Peyer's patch (tissue), 4 donors: ENCODE results near the gene HEPACAM2.

Experiments
- CTCF ChIP-seq, 6 experiments: fragments of 450-650 bp in 4 of 6; fragments of 200-600 bp in 2 of 6; sonication (generic) in 1 of 6; IDR thresholded peaks; one replicate each; pipeline ENCODE4 v1.5.1; 2017 to 2019; ENCODE audit warnings: antibody characterized with exemption in 6 of 6, mild to moderate bottlenecking in 3 of 6, moderate library complexity in 1 of 6
- POLR2A ChIP-seq, 2 donors: fragments of 450-650 bp; IDR thresholded peaks; one replicate each; pipeline ENCODE4 v1.5.1; 2017; ENCODE audit warnings: antibody characterized with exemption in 2 of 2, mild to moderate bottlenecking in 2 of 2, moderate library complexity in 2 of 2

- no peak for TF ChIP-seq CTCF (IDR thresholded peaks at IDR 0.05)
- TF ChIP-seq POLR2A (IDR thresholded peaks at IDR 0.05), result no peak
Observed at GRCh38 chr7:93145354-93145753, 80.9 kb downstream of the HEPACAM2 start.
